ENCODE results near the gene FXYD2.

Gene FXYD2

DNA sequence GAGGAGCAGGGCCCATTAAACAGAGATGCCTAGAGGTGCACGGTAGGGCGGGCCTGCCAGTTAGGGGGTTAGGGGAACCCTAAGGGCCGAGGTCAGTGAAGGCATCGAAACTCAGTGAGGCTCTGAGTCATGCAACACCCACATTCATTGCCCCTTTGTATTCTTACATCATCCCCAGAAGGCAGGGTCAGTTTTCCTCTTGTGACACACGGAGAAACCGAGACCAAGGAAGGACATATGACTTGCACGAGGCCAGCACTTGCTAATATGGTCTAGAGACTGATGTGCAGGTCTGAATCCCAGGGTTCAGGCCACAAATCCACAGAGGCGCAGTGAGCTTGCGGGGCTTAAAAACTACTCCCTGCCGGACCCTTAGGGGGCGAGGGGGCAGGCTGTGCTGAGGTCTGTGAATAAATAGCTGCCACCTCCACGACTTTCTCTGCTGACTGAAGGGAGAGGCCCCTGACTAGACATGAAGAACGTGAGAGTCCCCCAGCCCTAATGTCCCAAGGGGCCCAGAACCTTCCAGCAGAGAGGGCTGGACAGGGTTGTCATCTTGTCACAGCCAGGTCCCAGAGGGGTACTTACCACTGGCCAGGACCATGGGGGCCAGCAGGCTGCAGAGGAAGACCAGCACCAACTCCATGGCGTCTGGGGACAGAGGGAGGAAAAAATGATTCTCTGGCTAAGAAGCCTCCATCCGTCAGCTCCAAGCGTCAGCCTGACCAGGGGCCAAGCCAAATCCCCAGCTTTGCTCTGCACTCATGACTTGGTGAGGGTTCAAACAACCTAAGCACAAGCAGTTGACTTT, 17.8 kb upstream of the FXYD2 start:
- Mint-ChIP-seq H3K36me3 (no peaks in the 10 kb centered on the region), H3K4me3 (no peak overlapping the region), H3K27ac (peak overlapping the region; percentile 32), H3K4me1 (peaks cover 19% of the 10 kb centered on the region), H3K9me3 (no peaks in the 10 kb centered on the region)
- DNase-seq (ENCODE audit: low spot score in 2 of 2) (no peak), ATAC-seq (no peak)

DNA sequence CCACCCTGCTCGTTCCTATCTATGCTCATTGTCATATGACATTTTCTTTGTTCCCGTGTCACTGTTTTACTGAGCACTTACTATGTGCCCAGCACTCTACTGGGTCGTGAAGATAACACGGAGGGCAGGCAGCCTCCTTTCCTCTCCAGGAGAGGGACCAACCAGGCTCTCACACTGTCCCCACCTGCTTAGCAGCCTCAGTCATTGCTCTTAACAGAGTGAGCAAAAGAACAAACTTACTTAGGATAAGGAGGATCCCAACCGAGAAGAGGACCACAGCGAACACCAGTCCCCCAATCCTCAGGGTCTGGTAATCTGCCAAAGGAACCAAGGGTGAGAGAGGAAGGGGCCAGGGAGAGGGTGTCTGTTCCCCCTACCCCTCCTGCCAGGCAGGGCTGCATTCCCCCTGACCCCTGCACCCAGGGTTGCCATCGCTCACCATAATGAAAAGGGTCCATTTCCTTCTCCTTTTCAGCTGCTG, 17.0 kb upstream of the FXYD2 start:
- H3K36me3 Mint-ChIP-seq: no peaks in the 10 kb centered on the region
- no peak for DNase-seq (ENCODE audit: low spot score in 2 of 2)
- H3K9me3 Mint-ChIP-seq: no peaks in the 10 kb centered on the region
- H3K27ac Mint-ChIP-seq: peak overlapping the region; percentile 32
- H3K4me3 Mint-ChIP-seq: no peak overlapping the region
- H3K4me1 Mint-ChIP-seq: peaks cover 26% of the 10 kb centered on the region
- ATAC-seq: no peak

- no peaks in the 10 kb centered on the region for H3K9me3 Mint-ChIP-seq
- DNase-seq (ENCODE audit: low spot score in 2 of 2) (no peak), ATAC-seq (no peak)
- H3K36me3 Mint-ChIP-seq: no peaks in the 10 kb centered on the region
- H3K4me1 Mint-ChIP-seq: peaks cover 30% of the 10 kb centered on the region
- H3K27ac Mint-ChIP-seq: peak overlapping the region; percentile 32
- no peak overlapping the region for H3K4me3 Mint-ChIP-seq
These were observed 16.5 kb upstream of the FXYD2 start for GRCh38 chr11:117840881-117841550.

DNA sequence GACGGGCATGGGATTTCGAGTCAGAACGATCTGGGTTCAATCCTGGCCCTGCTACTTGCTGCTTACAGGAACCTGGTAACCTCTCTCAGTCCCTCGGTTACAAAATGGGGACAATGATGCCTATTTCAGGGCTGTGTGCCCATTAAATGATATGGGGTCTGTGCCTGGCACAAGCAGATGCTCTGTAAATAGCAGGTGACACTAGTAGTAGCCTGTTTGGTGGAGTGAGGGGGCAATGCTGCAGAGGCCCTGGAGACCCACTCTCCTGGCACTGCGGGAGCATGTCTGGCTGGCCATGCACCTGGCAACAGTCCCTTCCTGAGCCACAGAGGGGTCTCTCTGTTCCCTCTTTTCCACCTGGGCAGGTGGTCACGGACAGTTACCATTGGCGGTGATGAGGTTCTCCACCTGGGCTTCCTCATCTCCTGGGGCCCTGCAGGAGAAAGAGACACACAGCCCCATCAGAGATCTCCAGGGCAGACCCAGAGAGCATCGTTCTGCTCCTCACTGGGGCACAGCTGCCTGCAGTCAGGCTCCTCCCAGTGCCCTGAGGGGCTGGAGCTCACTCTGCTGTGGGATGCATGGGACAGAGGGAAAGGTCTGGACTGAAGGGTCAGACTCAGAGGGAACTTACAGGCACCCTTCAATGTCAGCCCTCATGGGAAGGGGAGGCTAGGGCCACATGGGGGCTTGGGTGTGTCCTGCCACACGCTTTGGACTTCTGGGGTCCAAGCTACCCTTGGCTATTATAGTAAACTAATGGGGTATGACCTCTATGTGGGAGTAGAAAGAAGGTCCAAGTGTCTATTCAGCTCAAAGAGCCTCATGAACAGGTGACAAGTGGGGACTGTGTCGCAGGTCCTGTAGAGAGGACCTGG, 15.6 kb upstream of the FXYD2 start:
- no peaks in the 10 kb centered on the region for H3K9me3 Mint-ChIP-seq
- ATAC-seq (no peak), DNase-seq (ENCODE audit: low spot score in 2 of 2) (no peak)
- H3K36me3 Mint-ChIP-seq: no peaks in the 10 kb centered on the region
- peaks cover 30% of the 10 kb centered on the region for H3K4me1 Mint-ChIP-seq
- no peak overlapping the region for H3K4me3 Mint-ChIP-seq
- no peak overlapping the region for H3K27ac Mint-ChIP-seq

DNA sequence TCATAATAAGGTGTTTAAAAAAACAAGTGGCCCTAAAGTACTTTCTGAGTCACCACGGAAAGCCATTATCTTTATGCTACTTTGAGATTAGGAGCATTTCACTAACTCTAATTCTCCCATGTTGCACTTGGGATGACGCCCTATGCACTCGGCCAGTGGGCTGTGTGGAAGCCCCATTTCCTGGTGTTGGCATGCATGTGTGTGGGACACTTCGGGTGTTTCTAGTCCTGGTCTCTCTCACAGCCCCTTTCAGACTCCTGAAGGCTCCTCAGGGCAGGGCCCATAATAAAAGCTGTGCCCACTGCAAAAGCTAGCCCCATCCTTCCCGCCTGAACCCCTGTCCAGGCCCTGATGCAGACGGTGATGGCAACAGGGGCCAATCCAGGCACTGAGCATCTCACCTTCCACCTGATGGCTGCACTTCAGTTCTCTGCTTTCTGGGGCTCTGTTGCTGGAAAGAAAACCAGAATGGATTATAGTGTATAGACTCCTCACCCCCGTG, 14.9 kb upstream of the FXYD2 start:
- Mint-ChIP-seq H3K36me3 (no peaks in the 10 kb centered on the region), H3K4me1 (peaks cover 30% of the 10 kb centered on the region), H3K27ac (no peak overlapping the region), H3K4me3 (no peak overlapping the region), H3K9me3 (no peaks in the 10 kb centered on the region)
- no peak for ATAC-seq
- DNase-seq (ENCODE audit: low spot score in 2 of 2): no peak

DNA sequence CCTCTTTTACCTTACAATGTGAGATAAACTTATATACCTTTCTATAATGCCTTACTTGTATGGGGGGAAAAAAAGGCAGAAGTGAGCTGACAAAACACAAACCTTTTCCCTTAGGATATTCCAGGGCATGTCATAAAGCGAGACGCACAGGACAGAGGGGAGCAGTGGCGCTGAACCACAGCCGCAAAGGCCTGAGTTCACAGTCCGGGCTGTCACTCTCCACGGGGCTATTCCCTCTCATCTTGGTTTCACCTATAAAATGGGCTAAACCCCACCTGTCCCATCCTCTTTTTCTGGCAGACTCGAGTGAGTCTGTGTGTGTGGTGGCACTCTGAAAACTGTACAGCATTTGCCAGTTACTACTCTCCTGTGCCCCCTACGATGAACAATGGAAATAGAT, 14.4 kb upstream of the FXYD2 start:
- no peaks in the 10 kb centered on the region for H3K36me3 Mint-ChIP-seq
- no peaks in the 10 kb centered on the region for H3K9me3 Mint-ChIP-seq
- no peak overlapping the region for H3K27ac Mint-ChIP-seq
- peaks cover 30% of the 10 kb centered on the region for H3K4me1 Mint-ChIP-seq
- H3K4me3 Mint-ChIP-seq: no peak overlapping the region
- DNase-seq (ENCODE audit: low spot score in 2 of 2) (no peak), ATAC-seq (no peak)

GRCh38 chr11:117837791-117838190, 13.2 kb upstream of the FXYD2 start:
- Mint-ChIP-seq H3K36me3 (no peaks in the 10 kb centered on the region), H3K4me3 (no peak overlapping the region), H3K27ac (peak overlapping the region; percentile 74), H3K9me3 (no peaks in the 10 kb centered on the region), H3K4me1 (peaks cover 30% of the 10 kb centered on the region)
- ATAC-seq: peak; percentile 59
- DNase-seq (ENCODE audit: low spot score in 2 of 2): no peak

DNA sequence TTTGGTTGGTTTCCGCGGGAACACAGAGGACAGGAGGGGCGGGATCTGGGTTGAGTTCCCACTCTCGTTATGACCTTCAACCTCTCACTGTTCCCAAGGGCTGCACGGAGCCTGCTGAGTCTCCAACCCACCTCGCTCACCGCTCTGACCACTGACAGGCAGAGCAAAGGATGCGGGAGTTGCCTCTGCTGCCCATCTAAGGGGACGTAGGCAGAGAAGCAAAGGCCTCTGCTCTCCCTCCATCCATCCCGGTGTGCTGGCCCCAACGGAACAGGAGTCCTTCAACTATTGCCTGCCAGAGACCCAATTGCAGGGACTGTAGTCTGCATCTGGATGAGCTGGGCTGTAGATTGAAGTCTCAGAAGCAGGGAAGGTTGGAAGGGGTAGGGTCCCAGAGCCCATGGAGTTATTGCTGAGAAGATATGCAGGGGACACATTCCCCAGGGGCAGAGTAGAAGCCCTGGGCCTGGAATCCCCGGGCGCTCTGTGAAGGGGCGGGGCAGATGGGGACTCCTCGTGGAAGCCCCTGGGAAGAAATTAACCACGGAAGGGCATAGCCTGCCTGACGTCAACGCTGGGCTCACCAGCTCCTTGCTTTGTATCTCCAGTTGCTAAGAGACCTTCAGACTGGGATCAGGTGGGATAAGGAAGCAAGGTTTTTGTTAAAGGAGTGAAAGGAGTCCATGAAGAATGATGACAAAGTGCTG, 12.7 kb upstream of the FXYD2 start:
- no peak for DNase-seq (ENCODE audit: low spot score in 2 of 2)
- no peaks in the 10 kb centered on the region for H3K36me3 Mint-ChIP-seq
- H3K4me3 Mint-ChIP-seq: no peak overlapping the region
- H3K27ac Mint-ChIP-seq: peak overlapping the region; percentile 74
- peaks cover 36% of the 10 kb centered on the region for H3K4me1 Mint-ChIP-seq
- no peak for ATAC-seq
- H3K9me3 Mint-ChIP-seq: no peaks in the 10 kb centered on the region

DNA sequence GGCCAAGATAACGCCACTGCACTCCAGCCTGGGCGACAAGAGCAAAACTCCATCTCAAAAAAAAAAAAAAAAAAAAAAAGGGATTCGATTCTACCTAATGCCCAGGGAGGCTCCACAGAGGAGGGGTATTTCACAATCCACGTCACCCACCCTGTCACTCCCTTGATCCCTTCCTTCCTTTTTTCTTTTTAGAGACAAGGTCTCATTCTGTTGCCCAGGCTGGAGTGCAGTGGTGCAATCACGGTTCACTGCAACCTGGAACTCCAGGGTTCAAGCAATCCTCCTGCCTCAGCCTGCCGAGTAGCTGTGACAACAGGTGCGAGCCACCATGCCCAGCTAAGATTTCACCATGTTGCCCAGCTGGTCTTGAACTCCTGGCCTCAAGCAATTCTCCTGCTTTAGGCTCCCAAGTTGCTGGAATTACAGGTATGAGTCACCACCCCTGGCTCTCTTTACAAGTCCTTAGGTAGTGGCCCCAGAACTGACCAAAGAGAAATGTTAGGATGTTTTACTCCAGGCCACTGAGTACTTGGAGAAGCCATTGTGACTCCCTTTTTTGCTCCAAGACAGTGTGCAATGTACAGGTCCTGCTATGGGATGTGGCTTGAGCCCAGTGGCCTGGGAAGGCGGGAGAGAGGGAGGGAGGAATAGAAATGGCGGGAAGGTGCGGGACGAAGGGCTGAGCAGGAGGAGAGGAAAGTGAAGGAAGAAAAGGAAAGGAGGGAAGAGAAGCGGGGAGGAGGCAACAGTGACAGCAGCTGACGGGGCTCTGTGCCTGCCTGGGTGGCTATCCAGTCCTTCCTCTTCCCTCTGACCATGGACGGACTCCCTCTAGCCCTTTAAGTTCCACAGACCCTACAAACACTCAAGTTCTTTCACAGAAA, 11.8 kb upstream of the FXYD2 start:
- no peaks in the 10 kb centered on the region for H3K9me3 Mint-ChIP-seq
- DNase-seq (ENCODE audit: low spot score in 2 of 2) (no peak), ATAC-seq (no peak)
- no peak overlapping the region for H3K27ac Mint-ChIP-seq
- no peaks in the 10 kb centered on the region for H3K36me3 Mint-ChIP-seq
- no peak overlapping the region for H3K4me3 Mint-ChIP-seq
- H3K4me1 Mint-ChIP-seq: peaks cover 36% of the 10 kb centered on the region

GRCh38 chr11:117835576-117835975, 11.0 kb upstream of the FXYD2 start:
- ATAC-seq: no peak
- H3K4me1 Mint-ChIP-seq: peaks cover 43% of the 10 kb centered on the region
- H3K36me3 Mint-ChIP-seq: no peaks in the 10 kb centered on the region
- no peaks in the 10 kb centered on the region for H3K9me3 Mint-ChIP-seq
- no peak for DNase-seq (ENCODE audit: low spot score in 2 of 2)
- no peak overlapping the region for H3K4me3 Mint-ChIP-seq
- H3K27ac Mint-ChIP-seq: peak overlapping the region; percentile 29

DNA sequence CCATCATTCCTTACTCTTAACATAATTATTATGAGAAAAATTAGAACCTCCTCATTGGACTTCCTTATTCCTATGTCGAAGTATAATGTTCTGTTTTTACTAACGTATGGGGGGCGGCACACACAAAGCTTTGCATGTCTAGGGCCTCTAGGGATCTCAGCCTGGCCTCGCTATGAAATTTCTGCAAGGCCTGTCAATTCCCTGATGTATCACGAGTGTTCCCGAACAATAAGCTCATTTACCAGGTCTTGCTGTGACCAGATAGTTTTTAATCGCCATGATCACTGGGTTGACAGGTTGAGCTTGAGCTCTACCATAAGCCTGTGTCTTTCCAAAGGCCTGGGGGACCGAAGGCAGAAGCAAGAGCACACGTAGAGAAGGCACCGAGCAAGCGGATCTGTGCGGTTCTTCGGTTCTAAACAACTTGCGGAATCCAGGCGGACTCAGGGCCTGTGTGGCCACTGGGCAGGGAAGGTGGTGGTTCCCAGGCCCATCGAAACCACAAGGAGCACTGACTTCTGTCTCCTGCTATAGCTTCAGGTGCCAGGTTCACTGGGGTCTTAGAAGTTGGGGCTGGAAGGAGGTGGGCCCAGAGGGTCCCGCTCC, 10.4 kb upstream of the FXYD2 start:
- H3K27ac Mint-ChIP-seq: peak overlapping the region; percentile 29
- DNase-seq (ENCODE audit: low spot score in 2 of 2): no peak
- no peak overlapping the region for H3K4me3 Mint-ChIP-seq
- H3K9me3 Mint-ChIP-seq: no peaks in the 10 kb centered on the region
- H3K36me3 Mint-ChIP-seq: no peaks in the 10 kb centered on the region
- H3K4me1 Mint-ChIP-seq: peaks cover 50% of the 10 kb centered on the region
- ATAC-seq: no peak

DNA sequence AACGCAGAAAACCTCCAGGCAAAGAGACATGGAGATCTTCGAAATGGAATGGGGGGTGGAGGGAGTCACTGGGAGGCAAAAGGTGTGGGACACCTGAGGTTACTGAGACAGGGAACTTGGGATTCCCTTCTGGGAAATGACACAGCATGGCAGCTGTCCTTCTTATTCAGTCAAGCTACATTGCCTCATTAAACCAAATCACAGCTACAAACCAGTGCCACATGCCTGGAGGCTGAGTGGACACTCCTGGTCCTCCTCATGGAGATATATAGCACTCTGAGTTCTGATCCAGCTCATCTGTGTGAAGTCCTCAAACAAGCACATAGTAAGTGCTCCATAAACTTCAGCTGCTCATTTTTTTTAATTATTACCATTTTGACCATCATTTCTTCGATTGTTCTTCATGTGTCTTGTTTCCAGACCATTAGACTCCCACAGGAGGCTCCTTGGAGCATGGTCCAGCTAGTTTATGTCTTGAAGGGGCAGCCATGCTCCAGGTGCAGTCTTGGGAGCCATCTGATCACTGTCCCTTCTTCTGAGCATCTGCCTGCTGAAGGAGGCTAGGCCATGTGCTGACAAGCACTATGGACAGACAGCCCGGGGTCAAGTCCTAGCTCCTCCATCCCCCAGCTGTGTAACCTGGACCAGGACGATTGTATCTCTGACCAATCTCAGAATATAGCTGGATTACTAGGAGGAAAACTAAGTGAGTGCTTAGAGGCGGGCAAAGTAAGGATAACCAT, 9.7 kb upstream of the FXYD2 start:
- Mint-ChIP-seq H3K4me3 (no peak overlapping the region), H3K36me3 (no peaks in the 10 kb centered on the region), H3K27ac (peak overlapping the region; percentile 58), H3K9me3 (no peaks in the 10 kb centered on the region), H3K4me1 (peaks cover 54% of the 10 kb centered on the region)
- no peak for DNase-seq (ENCODE audit: low spot score in 2 of 2)
- ATAC-seq: no peak

- Mint-ChIP-seq H3K4me3 (no peak overlapping the region), H3K27ac (peak overlapping the region; percentile 58), H3K36me3 (no peaks in the 10 kb centered on the region), H3K4me1 (peaks cover 56% of the 10 kb centered on the region), H3K9me3 (no peaks in the 10 kb centered on the region)
- no peak for DNase-seq (ENCODE audit: low spot score in 2 of 2)
- ATAC-seq: no peak
These were observed 8.9 kb upstream of the FXYD2 start for GRCh38 chr11:117833401-117833891.
